ENCODE results near the gene ADAMTS15.

The ADAMTS15 gene

DNA sequence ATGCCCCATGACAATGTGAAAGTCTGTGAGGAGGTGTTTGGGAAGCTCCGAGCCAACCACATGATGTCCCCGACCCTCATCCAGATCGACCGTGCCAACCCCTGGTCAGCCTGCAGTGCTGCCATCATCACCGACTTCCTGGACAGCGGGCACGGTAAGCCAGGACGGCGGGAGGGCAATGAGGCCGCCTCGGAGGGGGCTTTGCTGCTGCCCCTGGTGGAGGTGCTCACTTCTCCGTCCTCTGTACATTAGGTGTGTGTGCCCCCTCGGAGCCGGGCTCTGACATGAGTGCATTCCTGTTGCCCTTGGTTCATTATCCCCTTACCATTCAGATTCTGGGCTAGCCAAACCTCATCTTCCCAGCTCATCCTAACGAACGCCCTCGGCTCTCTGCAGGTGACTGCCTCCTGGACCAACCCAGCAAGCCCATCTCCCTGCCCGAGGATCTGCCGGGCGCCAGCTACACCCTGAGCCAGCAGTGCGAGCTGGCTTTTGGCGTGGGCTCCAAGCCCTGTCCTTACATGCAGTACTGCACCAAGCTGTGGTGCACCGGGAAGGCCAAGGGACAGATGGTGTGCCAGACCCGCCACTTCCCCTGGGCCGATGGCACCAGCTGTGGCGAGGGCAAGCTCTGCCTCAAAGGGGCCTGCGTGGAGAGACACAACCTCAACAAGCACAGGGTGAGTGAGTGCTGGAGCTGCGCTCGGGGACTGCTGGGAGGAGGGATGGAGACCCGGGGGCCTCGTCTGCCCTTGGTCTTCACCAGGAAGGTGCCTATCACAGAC lies 13.8 kb downstream of the ADAMTS15 start:
- DNase-seq, result no peak

DNA sequence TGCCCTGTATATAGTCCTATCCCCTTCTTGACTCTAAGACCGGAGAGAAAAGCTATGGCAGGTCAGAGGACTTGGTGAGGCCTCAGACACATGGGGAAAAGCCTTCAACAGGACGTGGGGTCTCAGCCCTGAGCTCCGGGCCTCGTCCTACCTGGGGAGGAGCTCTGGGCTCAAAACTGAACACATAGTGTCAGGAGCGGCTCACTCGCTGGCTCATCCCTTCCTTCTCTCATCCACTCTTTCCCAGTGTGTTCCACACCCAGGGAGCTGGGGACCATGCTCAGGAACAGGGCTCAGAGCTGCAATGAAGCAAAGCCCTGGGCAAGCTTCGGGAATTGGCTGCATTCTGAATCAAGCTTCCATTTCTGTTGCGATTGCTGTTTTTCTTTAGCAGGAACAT lies 14.5 kb downstream of the ADAMTS15 start:
- no peak for DNase-seq

DNA sequence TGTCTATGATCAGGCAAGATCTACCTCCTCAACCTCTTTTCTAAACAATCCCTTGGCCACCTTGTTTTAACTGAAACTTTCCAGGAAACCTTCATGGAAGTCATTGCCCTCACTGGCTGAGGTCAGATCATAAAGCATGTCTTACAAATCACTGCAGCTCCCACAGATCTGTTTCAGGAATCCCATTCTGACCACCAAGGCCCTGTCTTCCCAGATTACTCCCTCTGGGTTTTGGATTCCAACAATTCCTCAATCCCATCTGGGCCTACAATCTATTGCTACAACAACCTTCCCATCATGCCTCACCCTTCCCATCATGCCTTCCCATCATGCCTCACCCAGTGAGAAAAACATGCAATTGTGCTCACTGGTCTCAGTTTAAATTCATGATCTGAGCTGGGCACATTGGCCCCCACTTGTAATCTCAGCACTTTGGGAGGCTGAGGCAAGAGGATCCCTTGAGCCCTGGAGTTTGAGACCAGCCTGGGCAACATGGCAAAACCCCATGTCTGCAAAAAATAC lies 15.9 kb downstream of the ADAMTS15 start:
- DNase-seq, result no peak

DNA sequence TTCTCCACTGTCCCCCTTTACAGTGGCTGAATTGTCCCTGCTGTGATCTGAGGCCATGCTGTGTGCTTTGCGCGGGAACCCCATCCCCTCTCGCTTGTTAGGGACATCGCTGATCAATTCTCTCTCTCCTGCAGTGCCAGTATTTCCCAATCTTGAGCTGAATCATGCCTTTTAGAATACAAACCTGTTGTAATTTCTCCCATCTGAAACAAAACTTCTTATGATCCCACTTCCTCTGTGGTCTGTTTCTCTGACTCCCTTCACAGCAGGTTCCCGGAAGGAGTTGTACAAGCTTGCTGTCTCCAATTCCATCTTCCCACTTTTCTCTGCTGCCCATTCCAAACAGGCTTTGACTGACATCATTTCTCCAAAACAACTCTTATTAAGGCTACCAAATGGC lies 16.8 kb downstream of the ADAMTS15 start:
- no peak for DNase-seq

DNA sequence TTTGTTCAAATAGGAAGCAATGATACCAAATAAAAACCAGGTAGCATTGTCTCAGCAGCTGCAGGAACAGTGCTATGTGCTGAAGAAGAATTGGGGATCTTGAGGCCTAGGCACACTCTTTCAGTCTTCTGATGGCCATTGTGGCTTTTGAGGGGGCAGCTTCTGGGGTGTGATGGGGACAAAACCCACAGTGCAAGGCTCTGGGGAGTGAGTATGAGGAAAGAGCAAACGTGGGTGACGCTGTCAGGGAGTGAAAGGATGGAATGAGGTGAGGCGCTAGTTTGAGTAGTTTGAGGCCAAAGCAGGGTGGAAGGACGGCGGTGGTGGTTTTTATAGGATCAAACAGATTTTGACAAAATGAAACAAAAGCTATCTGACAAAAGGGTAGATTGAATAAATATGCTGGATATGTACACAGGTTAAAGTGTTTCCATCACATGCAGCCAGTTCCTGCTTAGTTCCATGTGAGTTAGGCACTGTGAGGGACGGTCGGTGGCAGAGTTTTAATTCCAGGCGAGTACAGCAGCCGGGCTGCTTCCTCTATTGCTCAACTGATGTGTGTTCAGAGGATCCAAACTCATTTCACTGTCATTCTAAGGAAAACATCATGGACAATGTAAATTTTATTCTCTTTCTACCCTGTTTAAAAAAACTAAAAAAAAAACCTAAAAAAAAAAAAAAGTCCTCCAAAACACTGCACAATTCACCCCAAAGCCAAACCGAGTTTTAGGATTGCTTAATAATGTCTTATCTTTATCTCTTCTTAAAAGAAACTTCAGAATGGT lies 18.9 kb downstream of the ADAMTS15 start:
- DNase-seq, result no peak

DNA sequence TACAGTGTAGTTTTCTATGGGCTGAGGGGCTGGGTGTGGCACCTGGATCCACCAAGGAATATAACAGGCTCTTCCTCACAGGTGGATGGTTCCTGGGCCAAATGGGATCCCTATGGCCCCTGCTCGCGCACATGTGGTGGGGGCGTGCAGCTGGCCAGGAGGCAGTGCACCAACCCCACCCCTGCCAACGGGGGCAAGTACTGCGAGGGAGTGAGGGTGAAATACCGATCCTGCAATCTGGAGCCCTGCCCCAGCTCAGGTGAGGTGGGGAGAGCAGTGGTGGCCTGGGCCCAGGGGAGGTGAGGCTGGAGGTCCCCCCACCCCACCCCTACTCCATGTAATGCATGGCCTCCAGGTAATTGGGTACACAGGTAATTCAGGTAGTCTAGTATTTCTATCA lies 20.7 kb downstream of the ADAMTS15 start:
- DNase-seq, result no peak

DNA sequence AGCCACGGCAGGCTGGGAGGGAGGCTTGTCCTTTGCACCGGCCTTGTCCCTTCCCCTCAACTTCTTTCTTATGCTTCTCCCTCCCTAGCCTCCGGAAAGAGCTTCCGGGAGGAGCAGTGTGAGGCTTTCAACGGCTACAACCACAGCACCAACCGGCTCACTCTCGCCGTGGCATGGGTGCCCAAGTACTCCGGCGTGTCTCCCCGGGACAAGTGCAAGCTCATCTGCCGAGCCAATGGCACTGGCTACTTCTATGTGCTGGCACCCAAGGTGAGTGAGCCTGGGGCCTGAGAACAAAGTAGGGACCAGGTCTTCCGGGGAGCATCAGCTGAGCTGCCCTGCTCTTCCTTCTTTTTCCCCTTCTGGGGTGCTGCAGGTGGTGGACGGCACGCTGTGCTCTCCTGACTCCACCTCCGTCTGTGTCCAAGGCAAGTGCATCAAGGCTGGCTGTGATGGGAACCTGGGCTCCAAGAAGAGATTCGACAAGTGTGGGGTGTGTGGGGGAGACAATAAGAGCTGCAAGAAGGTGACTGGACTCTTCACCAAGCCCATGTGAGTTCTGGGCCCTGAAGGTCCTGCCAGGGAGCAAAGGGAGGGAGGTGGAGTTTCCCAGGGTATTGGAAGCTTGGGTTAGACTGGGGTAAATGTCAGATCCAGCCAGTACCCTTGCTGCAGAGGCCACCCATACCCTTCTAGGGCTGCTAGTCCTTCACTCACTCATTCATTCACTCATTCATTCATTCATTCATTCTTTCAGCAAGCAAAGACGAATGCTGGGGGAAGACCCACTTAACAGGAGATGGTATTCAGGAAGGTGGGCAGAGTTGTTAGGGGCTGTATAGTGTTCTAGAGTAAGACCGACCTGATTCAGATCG lies 22.6 kb downstream of the ADAMTS15 start:
- DNase-seq, result no peak

DNA sequence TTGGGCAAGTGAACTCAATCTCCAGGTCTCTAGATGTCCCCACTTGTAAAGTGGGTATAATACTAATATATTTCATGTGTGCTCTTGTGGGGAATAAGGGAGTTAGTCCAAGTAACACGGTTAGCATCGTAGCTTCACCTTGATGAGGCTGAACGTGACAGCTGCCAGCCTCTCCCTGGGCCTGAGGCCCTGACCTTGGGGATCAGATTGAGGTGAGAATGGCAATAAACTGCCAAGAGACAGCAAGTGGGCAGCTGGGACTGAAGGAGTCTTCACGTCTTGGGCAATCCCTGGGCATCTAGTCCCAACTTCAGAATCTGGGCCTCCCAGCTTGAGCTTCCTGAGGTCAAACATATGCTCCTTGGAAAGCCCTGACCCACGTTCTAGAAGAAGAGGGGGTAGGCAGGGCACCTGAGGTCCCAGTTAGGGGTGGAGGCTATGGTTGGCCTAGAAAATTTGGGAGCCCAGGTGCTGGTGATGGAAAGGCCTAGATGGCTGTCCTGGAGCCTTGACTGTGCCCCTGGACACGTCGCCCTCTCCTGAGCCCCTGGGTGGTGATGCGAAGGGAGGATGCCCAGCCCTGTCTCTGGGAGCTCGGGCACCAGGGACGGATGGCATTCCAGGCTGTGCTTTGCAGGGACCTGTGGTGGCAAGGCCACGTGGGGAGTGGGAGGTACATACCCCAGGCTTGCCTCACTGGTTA lies 23.4 kb downstream of the ADAMTS15 start:
- DNase-seq, result no peak

DNA sequence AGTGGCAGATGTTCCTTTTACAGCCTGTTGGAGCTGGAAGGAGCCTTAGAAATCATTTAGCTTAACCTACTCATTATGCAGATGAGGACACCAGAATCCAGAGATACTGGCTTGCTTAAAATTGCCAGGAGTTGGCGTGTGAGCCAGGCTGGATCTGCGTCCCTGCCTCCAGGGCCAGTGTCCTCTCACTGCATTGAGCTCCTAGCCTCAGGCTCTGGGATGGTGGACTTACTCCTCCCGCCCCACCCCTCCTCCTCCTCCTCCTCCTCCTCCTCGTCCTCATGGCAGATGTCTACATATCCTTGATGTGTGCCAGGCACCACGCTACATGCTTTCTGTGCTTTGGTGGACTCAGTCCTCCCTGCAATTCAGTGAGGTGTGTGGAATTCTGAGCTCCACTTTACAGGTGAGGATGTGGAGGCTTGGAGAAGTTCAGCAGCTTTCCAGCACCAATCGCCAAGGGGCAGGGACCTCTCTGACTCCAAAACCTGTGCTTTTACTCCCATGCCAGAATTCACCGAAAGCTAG lies 24.1 kb downstream of the ADAMTS15 start:
- no peak for DNase-seq

DNA sequence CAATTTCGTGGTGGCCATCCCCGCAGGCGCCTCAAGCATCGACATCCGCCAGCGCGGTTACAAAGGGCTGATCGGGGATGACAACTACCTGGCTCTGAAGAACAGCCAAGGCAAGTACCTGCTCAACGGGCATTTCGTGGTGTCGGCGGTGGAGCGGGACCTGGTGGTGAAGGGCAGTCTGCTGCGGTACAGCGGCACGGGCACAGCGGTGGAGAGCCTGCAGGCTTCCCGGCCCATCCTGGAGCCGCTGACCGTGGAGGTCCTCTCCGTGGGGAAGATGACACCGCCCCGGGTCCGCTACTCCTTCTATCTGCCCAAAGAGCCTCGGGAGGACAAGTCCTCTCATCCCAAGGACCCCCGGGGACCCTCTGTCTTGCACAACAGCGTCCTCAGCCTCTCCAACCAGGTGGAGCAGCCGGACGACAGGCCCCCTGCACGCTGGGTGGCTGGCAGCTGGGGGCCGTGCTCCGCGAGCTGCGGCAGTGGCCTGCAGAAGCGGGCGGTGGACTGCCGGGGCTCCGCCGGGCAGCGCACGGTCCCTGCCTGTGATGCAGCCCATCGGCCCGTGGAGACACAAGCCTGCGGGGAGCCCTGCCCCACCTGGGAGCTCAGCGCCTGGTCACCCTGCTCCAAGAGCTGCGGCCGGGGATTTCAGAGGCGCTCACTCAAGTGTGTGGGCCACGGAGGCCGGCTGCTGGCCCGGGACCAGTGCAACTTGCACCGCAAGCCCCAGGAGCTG lies 24.8 kb downstream of the ADAMTS15 start:
- DNase-seq, result no peak

DNA sequence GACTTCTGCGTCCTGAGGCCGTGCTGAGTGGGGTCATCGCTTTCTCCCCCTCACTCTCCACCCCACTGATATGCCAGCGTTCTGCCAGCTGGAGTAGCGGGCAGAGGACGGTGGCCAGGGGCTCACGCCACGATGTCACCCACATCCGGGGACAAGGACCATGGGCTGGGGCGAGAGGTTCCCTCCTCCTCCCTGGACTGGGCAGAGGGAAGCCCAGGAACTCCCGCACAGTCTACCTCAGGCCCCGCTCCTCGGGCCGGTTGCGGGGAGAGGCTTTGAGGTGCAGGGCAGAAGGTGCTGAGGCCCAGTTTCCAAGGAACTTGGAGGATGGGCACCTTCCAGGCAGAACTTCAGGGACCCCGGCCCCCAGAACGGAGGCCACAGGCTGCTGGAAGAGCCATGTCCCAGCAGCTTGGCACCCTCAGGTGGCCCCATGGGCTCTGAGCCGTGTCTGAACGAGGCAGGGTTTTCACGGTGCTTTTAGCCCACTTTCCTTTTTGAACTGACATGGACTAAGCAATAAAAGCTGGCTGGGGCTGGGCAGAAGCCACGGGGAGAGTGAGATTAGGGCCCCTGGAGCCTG lies 25.4 kb downstream of the ADAMTS15 start:
- no peak for DNase-seq

DNA sequence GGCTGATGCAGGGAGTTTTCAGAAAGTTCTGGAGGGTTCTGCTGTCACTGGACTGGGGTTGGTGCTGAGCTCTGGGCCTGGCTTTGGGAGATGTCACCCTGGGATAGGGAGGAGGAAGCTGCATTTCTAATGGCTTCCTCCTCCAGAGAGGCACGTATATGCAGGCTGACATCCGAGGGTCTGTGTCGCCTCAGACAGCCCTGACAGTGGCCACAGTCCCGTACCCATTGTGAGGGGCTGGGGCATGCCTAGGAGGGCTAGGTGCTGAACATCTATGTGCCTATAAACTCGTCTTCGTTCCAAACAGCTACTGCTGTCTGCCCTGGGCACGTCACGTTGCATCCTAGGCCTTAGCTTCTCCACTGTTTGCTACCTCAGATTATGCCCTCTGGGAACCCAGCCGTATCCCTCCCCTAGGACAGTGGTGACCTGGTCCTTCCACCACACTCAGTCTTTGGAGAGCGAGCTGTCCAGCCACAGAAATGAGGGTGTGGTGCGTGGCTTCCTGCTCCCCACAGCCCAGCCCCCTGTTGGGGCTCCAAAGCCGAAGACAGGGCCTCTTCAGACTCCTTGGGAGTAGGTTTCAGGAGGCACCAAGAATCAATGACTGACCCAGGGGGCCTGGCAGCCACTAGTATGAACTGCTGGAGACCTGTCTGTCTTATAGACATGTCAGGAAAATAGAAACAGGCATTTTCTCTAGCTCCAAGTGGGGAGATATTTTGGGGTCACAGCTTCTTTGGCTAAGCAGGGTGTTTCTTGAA lies 26.4 kb downstream of the ADAMTS15 start:
- no peak for DNase-seq

DNA sequence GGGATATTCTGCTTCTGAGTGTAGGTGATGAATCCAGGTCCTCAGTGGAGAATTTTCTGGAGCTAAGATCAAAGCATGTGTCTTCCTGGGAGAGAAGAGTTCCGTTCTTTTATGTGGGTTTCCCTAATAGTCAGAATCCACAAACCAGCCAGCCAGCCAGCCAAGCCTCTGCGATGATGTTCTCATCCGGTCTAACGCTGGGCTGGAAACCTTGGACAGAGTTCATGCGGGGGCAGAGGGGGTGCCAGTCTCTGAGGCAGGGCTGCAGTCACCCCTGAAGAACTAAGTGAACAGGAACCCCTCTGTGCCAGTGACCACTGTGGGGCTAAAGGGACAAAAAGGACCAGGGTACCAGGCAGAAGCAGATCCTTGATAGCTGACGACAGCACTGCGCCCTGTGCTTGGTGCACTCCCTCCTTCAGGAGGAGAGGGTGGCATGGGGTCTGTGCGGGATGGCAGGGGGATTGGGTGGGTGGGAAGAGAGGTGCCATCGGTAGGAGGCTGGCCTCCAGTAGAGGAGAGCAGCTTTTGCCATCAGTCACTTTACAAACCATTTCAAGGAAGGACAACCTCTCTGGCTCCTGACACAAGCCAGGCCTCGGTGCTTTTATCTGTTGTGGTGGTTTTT lies 27.1 kb downstream of the ADAMTS15 start:
- DNase-seq, result no peak

DNA sequence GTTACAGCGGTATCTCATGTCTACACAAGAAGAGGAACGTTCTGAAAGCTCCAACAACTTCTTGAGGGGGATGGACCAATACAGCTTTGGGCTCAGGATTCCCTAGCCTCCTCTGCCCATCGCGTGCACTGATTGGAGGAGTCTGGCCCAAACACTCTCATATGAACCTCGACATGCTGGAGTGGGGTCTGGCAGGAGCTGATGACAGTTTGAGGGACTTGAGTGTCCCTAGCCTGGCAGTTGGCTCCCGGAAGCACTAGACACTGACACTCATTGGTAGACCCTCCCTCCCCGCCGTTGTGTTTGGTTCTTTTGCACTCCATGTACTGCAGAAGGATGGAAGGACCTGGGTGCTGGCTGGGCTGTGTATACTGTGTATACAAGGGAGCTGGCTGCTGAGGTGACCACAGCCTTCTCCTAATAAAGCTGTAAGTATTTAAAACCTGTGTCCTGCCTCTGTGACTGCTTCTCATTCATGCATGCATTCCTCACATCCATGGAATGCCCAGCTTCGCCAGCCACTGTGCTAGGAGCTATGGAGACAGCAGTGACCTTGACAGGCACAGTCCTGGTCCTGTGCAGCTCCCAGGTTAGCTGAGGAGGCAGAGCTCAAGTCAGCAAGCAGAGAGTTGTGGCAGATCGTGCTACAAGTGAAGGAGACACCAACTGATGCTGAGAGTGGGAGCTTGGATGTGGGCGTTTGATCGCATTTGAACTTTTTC lies 27.9 kb downstream of the ADAMTS15 start:
- DNase-seq, result no peak

DNA sequence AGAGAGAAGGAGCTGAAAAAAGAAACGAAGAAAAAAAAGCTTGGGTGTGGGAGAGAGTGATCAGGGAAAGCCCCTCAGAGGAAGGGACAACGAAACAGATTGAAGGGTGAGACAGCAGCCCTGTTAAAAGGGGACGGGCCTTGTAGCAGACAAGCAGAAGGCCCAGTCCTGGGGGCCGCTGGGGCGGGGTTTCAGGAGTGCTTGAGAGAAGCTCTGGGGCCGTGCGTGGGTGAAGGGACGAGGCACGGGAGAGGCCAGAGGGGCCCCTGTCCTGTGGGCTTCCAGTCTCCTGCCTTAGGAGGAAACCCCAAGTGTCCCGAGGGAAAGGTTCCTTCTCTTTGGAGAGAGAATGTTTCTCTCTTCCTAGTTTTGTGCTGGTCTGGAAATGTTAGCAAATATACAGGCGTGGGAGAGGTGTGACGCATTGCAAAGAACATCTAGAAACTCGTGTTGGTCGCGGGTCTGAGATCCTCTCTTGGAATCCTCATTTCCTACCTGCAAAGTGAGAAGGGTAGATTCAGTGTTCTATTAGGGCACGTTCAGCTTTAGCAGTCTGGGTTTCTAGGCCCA lies 28.6 kb downstream of the ADAMTS15 start:
- no peak for DNase-seq

DNA sequence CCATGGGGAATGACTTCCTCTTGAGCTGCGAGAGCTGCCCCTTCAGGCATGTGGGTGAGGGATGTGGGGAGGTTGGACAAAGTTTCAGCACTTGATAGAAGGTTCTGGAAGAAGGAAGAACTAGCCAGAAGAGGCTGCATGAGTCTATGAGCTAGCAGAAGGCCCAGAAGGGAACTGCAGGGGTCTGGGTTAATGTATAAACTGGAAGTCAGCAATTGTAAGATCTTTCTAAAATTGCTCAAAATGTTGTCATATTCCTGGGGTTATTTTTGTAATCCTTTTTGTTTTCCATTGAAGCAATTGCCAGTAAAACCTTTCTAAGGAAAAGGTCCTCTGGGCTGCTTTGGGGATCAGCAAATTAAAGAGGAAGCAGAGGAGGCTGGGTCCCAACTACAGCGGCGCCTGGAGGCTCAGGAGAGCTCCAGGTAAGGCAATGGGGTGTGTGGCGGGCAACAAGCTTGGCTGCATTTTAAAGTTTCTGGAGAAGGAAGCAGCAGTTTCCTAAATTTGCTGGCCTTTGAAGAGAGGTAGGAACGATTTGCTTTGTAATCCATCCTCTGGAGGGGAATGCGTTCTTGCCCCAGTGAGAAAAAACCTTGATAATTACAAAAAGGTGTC lies 29.2 kb downstream of the ADAMTS15 start:
- DNase-seq, result no peak

DNA sequence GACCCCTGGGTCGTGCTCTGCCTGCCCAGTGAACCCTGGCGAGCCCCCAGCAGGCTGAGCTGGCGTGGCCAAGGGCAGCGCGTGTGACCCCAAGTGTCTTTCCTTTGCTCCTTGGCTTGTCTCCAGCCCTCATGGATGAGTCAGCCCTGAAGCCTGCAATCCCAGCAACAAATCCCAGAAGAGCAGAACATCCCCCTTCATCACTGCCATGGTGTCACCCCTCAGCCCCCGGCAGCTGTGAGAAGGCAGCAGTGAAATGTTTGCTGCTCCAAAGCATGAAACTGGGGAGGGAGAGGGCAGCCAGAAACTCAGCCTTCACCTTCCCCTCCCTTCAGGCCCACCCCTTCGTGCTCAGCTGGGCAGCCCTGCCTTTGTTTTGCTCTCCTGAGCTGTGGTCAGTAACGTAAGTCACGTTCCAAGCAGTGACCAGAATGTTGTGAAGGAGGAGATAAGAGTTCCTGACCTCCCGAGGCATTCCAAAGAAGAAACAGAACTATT lies 29.8 kb downstream of the ADAMTS15 start:
- DNase-seq, result no peak

DNA sequence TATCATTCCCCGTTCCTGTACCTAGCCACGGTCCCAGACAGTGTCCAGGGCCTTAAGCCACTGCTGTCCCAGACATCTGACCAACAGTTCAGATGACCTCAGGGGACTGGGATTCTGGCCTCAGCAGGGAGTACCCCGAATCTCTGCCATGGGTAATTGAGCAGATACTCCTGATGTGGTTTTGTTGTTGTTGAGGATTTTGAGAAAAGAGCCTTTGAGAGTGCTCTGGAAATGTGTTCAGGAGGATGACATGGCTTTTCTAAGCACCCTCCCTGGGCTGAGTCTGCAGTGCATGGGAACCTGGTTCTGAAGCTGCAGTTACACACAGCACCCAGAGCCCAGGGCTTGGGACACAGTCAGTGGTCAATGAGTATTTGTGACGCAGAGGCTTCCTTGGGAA lies 30.4 kb downstream of the ADAMTS15 start:
- DNase-seq, result no peak

All from CD4-positive, alpha-beta T cell treated with Interleukin-17A for 1 hour (primary cell).